T follicular helper cell (primary cell): ENCODE measurements around the gene SORL1.
"Not testable (repeated sequence)": the region's sequence is repeated elsewhere in the genome, so short reads cannot be mapped to it uniquely, and the experiment has no call there.

Source experiments
- DNase-seq: peaks from one replicate; pipeline ENCODE4 v3.0.0-alpha.2; 2020; ENCODE audit warnings: low read depth

Gene SORL1

GRCh38 chr11:121563900-121564822, 112.0 kb downstream of the SORL1 start:
- DNase-seq = no peak

DNA sequence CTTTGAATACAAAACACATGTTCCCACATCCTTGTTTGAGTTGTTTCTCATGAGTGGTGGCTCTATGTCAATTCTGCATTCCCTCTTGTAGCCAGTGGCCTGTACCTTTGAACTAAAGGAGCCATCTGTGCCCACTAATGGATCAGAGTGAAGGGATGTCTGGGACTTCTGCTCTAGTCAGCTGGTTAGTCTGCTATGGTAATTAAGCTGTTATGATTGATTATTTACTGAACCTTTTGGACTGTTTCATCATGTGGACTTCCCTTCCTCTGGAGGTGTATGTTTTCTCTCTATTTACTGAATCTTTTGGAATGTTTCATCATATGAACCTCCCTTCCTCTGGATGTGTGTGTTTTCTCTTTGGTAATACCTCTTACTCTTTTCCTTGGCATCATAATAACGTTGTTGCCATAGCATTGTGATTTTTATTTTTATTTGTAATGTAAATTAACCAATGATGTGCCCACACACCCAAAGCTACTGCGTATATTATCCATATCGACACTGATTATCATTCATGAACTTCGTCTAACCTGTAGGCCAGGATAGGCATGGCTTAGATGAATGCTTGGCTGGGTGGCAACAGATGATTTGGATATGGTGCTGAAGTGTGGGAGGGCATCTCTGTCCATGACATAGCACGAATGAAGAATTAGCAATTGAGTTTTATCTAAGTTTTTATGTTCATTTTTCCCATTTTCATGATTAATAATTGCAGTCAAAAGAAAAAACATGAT, 113.0 kb downstream of the SORL1 start:
- DNase-seq = no peak

DNA sequence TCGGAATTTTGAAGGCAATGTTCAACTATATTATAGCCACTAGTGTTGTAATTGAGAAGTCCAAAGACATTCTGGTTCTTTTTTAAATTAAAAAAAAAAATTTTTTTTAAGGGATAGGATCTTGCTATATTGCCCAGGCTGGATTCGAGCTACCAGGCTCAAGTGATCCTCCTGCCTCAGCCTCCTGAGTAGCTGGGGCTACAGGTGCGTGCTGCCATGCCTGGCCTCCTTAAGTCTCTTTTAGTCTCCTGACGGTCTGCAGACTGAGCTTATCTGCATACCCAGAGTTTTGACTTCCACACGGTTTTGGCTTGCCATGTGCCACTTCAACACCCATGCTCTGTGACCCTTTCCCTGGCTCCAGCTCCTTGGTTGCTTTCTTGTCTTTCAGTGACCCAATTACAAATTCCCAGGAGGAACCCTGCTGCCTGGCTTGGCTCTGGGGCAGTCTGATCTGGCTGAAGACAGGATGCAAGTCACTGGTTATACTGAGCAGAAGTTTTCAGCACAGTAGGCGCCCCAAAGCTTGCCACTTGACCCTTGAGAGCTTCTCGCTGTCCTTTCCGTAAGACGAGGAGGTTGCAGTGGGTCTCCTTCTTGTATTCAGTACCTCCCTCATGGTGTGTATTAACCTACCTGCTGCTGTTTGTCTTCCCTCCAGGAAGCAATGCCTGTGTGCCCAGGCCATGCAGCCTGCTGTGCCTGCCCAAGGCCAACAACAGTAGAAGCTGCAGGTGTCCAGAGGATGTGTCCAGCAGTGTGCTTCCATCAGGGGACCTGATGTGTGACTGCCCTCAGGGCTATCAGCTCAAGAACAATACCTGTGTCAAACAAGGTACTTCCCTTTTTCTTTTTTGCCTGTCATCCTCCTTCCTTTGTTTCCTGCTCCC, 114.4 kb downstream of the SORL1 start:
- DNase-seq = no peak

DNA sequence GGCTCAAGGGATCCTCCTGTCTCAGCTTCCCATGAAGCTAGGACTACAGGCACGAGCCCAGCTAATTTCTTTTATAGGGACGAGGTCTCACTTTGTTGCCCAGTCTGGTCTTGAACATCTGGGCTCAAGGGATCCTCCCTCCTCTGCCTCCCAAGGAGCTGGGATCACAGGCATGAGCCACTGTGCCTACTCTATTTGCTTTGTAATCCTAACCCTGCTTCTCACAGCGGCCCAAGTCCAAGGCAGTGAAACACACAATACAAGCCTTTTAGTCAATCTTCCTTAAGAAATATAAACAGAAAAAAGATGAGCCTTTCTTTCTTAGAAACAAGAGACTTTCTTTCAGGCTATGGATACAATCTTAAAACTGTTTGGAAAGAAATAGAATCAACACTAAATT, 115.9 kb downstream of the SORL1 start:
- no peak for DNase-seq

- DNase-seq = not testable (repeated sequence)
Observed at GRCh38 chr11:121569332-121570299, 117.5 kb downstream of the SORL1 start.

DNA sequence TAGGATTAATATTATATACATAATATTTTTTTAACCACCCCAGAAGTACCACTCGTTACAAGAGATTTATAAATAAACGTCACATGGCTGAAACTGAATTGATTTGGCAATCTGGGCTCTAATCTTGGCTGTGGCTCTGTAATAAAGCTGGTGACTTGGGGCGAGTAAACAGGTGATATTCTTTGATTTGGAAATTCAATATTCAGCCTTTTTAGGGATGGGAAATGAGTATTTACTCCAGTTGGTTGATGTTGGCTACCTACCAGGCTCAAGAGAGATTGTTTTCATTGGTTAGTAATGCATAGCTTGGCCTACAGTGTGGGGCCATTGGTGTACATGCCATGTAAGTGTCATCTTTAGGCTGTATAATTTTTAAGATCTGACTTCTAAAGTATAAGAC, 118.3 kb downstream of the SORL1 start:
- no peak for DNase-seq

GRCh38 chr11:121571506-121571905, 119.4 kb downstream of the SORL1 start:
- DNase-seq = no peak

- DNase-seq = no peak
Observed at GRCh38 chr11:121572571-121573059, 120.5 kb downstream of the SORL1 start.

DNA sequence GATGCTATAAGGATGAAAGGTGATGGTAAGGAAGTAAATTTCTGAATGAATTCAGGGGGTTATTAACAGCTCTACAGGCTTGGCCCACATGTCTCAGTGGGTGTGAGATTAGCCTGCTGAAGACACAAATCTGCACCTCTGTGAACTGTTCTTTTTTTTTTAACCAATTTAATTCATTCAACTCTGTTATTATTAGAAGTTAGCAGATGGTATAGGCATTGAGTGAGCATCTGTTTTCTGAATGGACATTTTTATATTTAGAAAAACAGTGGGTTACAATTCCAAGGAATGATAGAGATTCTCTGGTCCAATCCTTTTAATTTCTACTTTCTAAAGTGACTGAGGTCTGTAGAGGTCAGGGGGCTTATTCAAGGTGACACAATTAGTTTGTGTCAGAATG, 122.7 kb downstream of the SORL1 start:
- no peak for DNase-seq

- DNase-seq = no peak
Observed at GRCh38 chr11:121575250-121575962, 123.3 kb downstream of the SORL1 start.

DNA sequence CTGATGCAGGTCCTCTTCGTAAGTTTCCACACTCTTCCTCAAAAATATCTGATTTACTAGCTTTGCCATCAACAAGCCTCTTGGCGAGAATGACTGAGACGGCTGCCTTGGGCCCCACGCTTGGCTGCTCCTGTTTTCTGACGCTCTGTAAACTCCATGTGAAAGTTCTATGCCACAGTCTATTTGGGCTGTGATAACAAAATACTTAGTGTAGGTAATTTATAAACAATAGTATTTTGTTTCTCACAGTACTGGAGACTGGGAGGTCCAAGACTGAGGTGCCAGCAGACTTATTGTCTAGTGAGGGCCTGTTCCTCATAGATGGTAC, 123.8 kb downstream of the SORL1 start:
- DNase-seq = no peak

DNA sequence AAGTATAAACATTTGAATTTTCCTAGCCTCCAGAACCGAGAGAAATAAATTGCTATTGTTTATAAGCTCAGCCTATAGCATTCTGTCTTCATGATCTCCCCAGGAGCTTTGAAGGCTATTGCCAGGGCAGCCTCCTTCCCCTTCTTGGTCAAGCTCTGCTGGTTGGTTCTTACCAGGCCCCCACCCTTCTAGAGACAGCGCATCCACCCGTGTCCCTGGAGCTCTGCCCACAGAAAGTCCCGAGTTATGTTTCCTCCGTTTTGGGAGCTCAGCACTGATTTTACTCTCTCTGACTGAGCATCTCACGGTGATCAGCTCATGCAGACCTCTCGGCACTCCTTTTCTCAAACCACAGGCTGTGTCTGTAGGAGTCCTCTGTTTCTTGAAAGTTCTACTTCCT, 124.4 kb downstream of the SORL1 start:
- DNase-seq = no peak

GRCh38 chr11:121577106-121577848, 125.2 kb downstream of the SORL1 start:
- no peak for DNase-seq

DNA sequence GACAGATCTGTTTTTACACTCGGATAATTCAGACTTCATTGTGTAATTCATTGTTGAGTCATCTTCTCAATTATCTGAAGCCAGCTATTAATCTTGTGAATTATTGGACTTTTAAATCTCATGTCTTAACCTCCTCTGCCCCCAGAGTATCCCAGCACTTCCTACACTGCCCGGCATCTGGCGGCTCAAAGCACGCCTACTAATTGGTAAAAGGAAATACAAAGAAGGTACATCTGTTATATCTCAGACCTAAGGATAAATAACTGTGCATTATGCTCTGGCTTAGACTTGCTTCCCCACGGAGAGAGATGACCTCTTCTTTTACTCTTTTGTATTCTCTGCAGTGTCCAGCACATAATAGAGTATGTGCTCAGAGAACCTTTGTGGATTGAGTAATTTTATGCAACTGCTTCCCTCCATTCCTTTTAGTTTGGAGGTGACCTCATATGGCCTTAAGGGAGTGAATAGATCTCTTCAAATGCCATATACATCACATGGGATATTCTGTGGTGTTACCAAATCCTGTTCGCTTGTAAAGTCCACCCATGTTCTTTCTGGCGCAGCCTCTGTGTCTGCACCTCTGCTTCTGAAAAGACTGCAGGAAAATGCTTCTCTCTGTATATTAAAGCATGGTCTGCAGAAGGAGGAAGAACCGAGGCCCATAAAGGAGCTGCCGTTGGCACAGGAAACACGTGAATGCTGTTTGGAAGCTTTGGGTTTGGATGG, 126.3 kb downstream of the SORL1 start:
- no peak for DNase-seq

DNA sequence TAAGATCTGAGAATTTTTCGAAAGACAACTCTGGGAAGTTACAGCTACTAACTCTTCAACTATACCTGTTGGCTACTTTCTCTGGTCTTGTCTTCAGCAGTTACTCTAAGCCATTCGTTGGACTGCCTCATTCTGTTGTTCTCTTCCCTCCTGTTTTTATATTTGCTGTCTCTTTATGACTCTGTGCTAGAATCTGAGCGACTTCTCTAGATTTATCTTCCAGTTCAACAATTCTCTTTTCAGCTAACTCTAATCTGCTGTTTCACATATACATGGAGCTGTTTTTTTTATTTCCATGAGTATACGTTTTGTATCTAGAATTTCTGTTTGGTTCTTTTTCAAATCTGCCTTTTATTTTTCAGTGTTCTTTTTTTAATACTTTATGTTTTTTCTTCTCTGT, 128.0 kb downstream of the SORL1 start:
- DNase-seq = no peak

- DNase-seq = no peak
Observed at GRCh38 chr11:121581607-121582006, 129.5 kb downstream of the SORL1 start.

- no peak for DNase-seq
Observed at GRCh38 chr11:121582296-121582695, 130.2 kb downstream of the SORL1 start.

GRCh38 chr11:121583825-121584224, 131.7 kb downstream of the SORL1 start:
- no peak for DNase-seq

DNA sequence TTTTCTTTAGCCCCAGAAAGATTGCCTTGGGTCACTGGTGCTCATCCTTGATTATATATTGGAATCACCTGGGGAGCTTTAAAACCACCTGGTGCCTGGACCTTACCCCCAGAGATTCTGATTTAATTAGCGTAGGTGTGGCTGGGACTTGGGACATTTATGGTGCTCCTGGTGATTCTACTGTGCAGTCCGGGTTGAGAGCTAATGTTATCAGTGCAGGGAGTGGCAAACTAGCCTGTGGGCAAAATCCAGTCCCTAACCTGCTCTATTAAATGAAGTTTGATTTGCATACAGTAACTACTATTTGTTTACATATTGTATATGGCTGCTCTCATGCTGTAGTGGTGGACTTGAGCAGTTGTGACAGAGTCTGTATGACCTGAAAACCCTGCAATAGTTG, 134.6 kb downstream of the SORL1 start:
- no peak for DNase-seq
